T-helper 2 cell treated with Interferon-gamma antibody and Interleukin-4, amounts not matched to agents 5 μg/mL and 100 μg/mL, for 36 hours (primary cell): ENCODE data around the gene OSBPL6.

Source experiments
- DNase-seq: peaks from one replicate; pipeline ENCODE4 v3.0.0; 2021; ENCODE audit warnings: low spot score
- H3K27ac Mint-ChIP-seq: one replicate; pipeline ENCODE4 v1.8.0; 2021; ENCODE audit warnings: mild to moderate bottlenecking, mixed read lengths
- H3K27me3 Mint-ChIP-seq: one replicate; pipeline ENCODE4 v1.8.0; 2021; ENCODE audit warnings: low read depth, mixed read lengths
- H3K36me3 Mint-ChIP-seq: one replicate; pipeline ENCODE4 v1.8.0; 2021; ENCODE audit warnings: low read depth, mixed read lengths
- H3K4me1 Mint-ChIP-seq: one replicate; pipeline ENCODE4 v1.8.0; 2021; ENCODE audit warnings: low read depth, mixed read lengths
- H3K4me3 Mint-ChIP-seq: one replicate; pipeline ENCODE4 v1.8.0; 2022; ENCODE audit warnings: mild to moderate bottlenecking, moderate library complexity, mixed read lengths
- H3K9me3 Mint-ChIP-seq: one replicate; pipeline ENCODE4 v1.8.0; 2021; ENCODE audit warnings: mixed read lengths

Gene OSBPL6

GRCh38 chr2:178263159-178263860, 69.0 kb downstream of the OSBPL6 start:
- DNase-seq: no peak
- Mint-ChIP-seq H3K36me3 (no peaks in the 10 kb centered on the region), H3K9me3 (no peaks in the 10 kb centered on the region), H3K27me3 (peaks cover 3% of the 10 kb centered on the region), H3K4me1 (no peaks in the 10 kb centered on the region), H3K27ac (no peak overlapping the region), H3K4me3 (no peak overlapping the region)

- Mint-ChIP-seq H3K9me3 (no peaks in the 10 kb centered on the region), H3K4me1 (no peaks in the 10 kb centered on the region), H3K4me3 (no peak overlapping the region), H3K27ac (no peak overlapping the region), H3K36me3 (no peaks in the 10 kb centered on the region), H3K27me3 (peaks cover 3% of the 10 kb centered on the region)
- no peak for DNase-seq
Measured at GRCh38 chr2:178264211-178264610, 69.9 kb downstream of the OSBPL6 start.

- H3K27ac Mint-ChIP-seq: no peak overlapping the region
- no peaks in the 10 kb centered on the region for H3K36me3 Mint-ChIP-seq
- no peaks in the 10 kb centered on the region for H3K27me3 Mint-ChIP-seq
- H3K4me1 Mint-ChIP-seq: no peaks in the 10 kb centered on the region
- H3K9me3 Mint-ChIP-seq: no peaks in the 10 kb centered on the region
- no peak for DNase-seq
- H3K4me3 Mint-ChIP-seq: no peak overlapping the region
Measured at GRCh38 chr2:178265851-178266250, 71.5 kb downstream of the OSBPL6 start.

GRCh38 chr2:178266445-178266844, 72.1 kb downstream of the OSBPL6 start:
- Mint-ChIP-seq H3K36me3 (no peaks in the 10 kb centered on the region), H3K9me3 (no peaks in the 10 kb centered on the region), H3K4me3 (no peak overlapping the region), H3K4me1 (no peaks in the 10 kb centered on the region), H3K27ac (no peak overlapping the region), H3K27me3 (no peaks in the 10 kb centered on the region)
- no peak for DNase-seq

GRCh38 chr2:178267660-178268059, 73.3 kb downstream of the OSBPL6 start:
- Mint-ChIP-seq H3K36me3 (no peaks in the 10 kb centered on the region), H3K4me3 (no peak overlapping the region), H3K9me3 (no peaks in the 10 kb centered on the region), H3K27ac (no peak overlapping the region), H3K27me3 (peaks cover 3% of the 10 kb centered on the region), H3K4me1 (no peaks in the 10 kb centered on the region)
- no peak for DNase-seq

- H3K9me3 Mint-ChIP-seq: no peaks in the 10 kb centered on the region
- no peak for DNase-seq
- H3K36me3 Mint-ChIP-seq: no peaks in the 10 kb centered on the region
- no peaks in the 10 kb centered on the region for H3K4me1 Mint-ChIP-seq
- peaks cover 6% of the 10 kb centered on the region for H3K27me3 Mint-ChIP-seq
- no peak overlapping the region for H3K4me3 Mint-ChIP-seq
- H3K27ac Mint-ChIP-seq: no peak overlapping the region
Measured at GRCh38 chr2:178268435-178268834, 74.1 kb downstream of the OSBPL6 start.

GRCh38 chr2:178269438-178270224, 75.3 kb downstream of the OSBPL6 start:
- Mint-ChIP-seq H3K27me3 (peaks cover 6% of the 10 kb centered on the region), H3K4me3 (no peak overlapping the region), H3K27ac (no peak overlapping the region), H3K9me3 (no peaks in the 10 kb centered on the region), H3K4me1 (no peaks in the 10 kb centered on the region), H3K36me3 (no peaks in the 10 kb centered on the region)
- DNase-seq: no peak

- no peak overlapping the region for H3K4me3 Mint-ChIP-seq
- no peaks in the 10 kb centered on the region for H3K4me1 Mint-ChIP-seq
- no peaks in the 10 kb centered on the region for H3K9me3 Mint-ChIP-seq
Measured at GRCh38 chr2:178270338-178270737, 76.0 kb downstream of the OSBPL6 start.

GRCh38 chr2:178271094-178271493, 76.8 kb downstream of the OSBPL6 start:
- Mint-ChIP-seq H3K36me3 (no peaks in the 10 kb centered on the region), H3K4me1 (no peaks in the 10 kb centered on the region), H3K27ac (no peak overlapping the region), H3K27me3 (peaks cover 11% of the 10 kb centered on the region), H3K9me3 (no peaks in the 10 kb centered on the region), H3K4me3 (no peak overlapping the region)
- DNase-seq: no peak

More at GRCh38 chr2:178270338-178270737, 76.0 kb downstream of the OSBPL6 start:
- no peaks in the 10 kb centered on the region for H3K36me3 Mint-ChIP-seq
- no peak overlapping the region for H3K27ac Mint-ChIP-seq
- peaks cover 11% of the 10 kb centered on the region for H3K27me3 Mint-ChIP-seq
- DNase-seq: no peak

GRCh38 chr2:178271629-178272333, 77.5 kb downstream of the OSBPL6 start:
- Mint-ChIP-seq H3K9me3 (no peaks in the 10 kb centered on the region), H3K4me3 (no peak overlapping the region), H3K27me3 (peaks cover 11% of the 10 kb centered on the region), H3K36me3 (no peaks in the 10 kb centered on the region), H3K27ac (no peak overlapping the region), H3K4me1 (no peaks in the 10 kb centered on the region)
- no peak for DNase-seq

GRCh38 chr2:178273787-178274360, 79.6 kb downstream of the OSBPL6 start:
- Mint-ChIP-seq H3K4me3 (no peak overlapping the region), H3K4me1 (no peaks in the 10 kb centered on the region), H3K27ac (no peak overlapping the region), H3K9me3 (no peaks in the 10 kb centered on the region), H3K27me3 (peaks cover 20% of the 10 kb centered on the region), H3K36me3 (no peaks in the 10 kb centered on the region)
- no peak for DNase-seq

GRCh38 chr2:178275600-178275999, 81.3 kb downstream of the OSBPL6 start:
- Mint-ChIP-seq H3K9me3 (no peaks in the 10 kb centered on the region), H3K27me3 (peaks cover 20% of the 10 kb centered on the region), H3K27ac (no peak overlapping the region), H3K36me3 (no peaks in the 10 kb centered on the region), H3K4me3 (no peak overlapping the region), H3K4me1 (no peaks in the 10 kb centered on the region)
- no peak for DNase-seq

GRCh38 chr2:178277741-178278197, 83.5 kb downstream of the OSBPL6 start:
- Mint-ChIP-seq H3K4me1 (no peaks in the 10 kb centered on the region), H3K27me3 (peaks cover 21% of the 10 kb centered on the region), H3K27ac (no peak overlapping the region), H3K4me3 (no peak overlapping the region), H3K36me3 (no peaks in the 10 kb centered on the region), H3K9me3 (no peaks in the 10 kb centered on the region)
- no peak for DNase-seq

- Mint-ChIP-seq H3K9me3 (no peaks in the 10 kb centered on the region), H3K27ac (no peak overlapping the region), H3K36me3 (no peaks in the 10 kb centered on the region), H3K27me3 (peaks cover 18% of the 10 kb centered on the region), H3K4me3 (no peak overlapping the region), H3K4me1 (no peaks in the 10 kb centered on the region)
- DNase-seq: no peak
Measured at GRCh38 chr2:178279142-178279541, 84.8 kb downstream of the OSBPL6 start.
